GM10248 (cell line): ENCODE measurements around the gene SLF1.

Source experiments
- CTCF ChIA-PET: fragments of 300-600 bp; sonication (Branson Sonifier 250); formaldehyde crosslinking; extraction: SDS; loops from one replicate; lab custom pipeline; 2021; ENCODE audit warnings: antibody characterized with exemption; lab: Yijun Ruan, JAX
- POLR2A ChIA-PET: fragments of 350-650 bp; sonication (Branson Sonifier 250); formaldehyde crosslinking; extraction: SDS; loops from one replicate; lab custom pipeline; 2020; ENCODE audit warnings: antibody characterized with exemption; lab: Yijun Ruan, JAX
- DNase-seq: peaks from one replicate; pipeline ENCODE4 v3.0.0; 2012; ENCODE audit errors: extremely low spot score
- TF ChIP-seq, protein P1 (sequence below): IDR thresholded peaks from 2 replicates; pipeline ENCODE4 v1.5.1; 2012; ENCODE audit warnings: mild to moderate bottlenecking, low read depth; ENCODE audit errors: extremely low read depth, missing control alignments, control extremely low read depth

SLF1 gene

GRCh38 chr5:94674490-94675382, 56.3 kb downstream of the SLF1 start:
- TF ChIP-seq, protein P1, sequence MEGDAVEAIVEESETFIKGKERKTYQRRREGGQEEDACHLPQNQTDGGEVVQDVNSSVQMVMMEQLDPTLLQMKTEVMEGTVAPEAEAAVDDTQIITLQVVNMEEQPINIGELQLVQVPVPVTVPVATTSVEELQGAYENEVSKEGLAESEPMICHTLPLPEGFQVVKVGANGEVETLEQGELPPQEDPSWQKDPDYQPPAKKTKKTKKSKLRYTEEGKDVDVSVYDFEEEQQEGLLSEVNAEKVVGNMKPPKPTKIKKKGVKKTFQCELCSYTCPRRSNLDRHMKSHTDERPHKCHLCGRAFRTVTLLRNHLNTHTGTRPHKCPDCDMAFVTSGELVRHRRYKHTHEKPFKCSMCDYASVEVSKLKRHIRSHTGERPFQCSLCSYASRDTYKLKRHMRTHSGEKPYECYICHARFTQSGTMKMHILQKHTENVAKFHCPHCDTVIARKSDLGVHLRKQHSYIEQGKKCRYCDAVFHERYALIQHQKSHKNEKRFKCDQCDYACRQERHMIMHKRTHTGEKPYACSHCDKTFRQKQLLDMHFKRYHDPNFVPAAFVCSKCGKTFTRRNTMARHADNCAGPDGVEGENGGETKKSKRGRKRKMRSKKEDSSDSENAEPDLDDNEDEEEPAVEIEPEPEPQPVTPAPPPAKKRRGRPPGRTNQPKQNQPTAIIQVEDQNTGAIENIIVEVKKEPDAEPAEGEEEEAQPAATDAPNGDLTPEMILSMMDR: no peak
- CTCF ChIA-PET: interaction anchor here (0.7 to 1.7 kb wide), 7 partner anchors 10 to 64 kb away, joined by 3 to 6 read pairs (median 3); no protein-coding TSS in a partner anchor
- no peak for DNase-seq
- POLR2A ChIA-PET: no interaction called here

GRCh38 chr5:94675965-94676618, 57.6 kb downstream of the SLF1 start:
- no peak for DNase-seq
- ChIA-PET POLR2A (no interaction called here), CTCF (interaction anchor here (0.8 to 1.7 kb wide), 3 partner anchors 11 to 23 kb away, joined by 3 to 6 read pairs (median 3); no protein-coding TSS in a partner anchor)
- TF ChIP-seq, protein P1: no peak

GRCh38 chr5:94682814-94683520, 64.5 kb downstream of the SLF1 start:
- DNase-seq: no peak
- TF ChIP-seq, protein P1: no peak
- POLR2A ChIA-PET: no interaction called here
- CTCF ChIA-PET: interaction anchor here (1.3 kb wide), 1 partner anchor 13 kb away, joined by 3 read pairs; no protein-coding TSS in a partner anchor

- TF ChIP-seq, protein P1: no peak
- ChIA-PET POLR2A (no interaction called here), CTCF (no interaction called here)
- DNase-seq: no peak
Measured at GRCh38 chr5:94689908-94690307, 71.4 kb downstream of the SLF1 start.

GRCh38 chr5:94690778-94691177, 72.3 kb downstream of the SLF1 start:
- ChIA-PET CTCF (interaction anchor here (1.1 kb wide), 1 partner anchor 47 kb away, joined by 5 read pairs; no protein-coding TSS in a partner anchor), POLR2A (no interaction called here)
- TF ChIP-seq, protein P1: no peak
- no peak for DNase-seq

- ChIA-PET POLR2A (no interaction called here), CTCF (interaction anchor here (1.1 kb wide), 1 partner anchor 46 kb away, joined by 5 read pairs; no protein-coding TSS in a partner anchor)
- TF ChIP-seq, protein P1: no peak
- DNase-seq: no peak
Measured at GRCh38 chr5:94691291-94691690, 72.8 kb downstream of the SLF1 start.
